Peyer's patch (tissue), 4 donors: Measurements from ENCODE around the gene XPNPEP2.

ENCODE experiments used
- POLR2A ChIP-seq, 2 donors: fragments of 450-650 bp; IDR thresholded peaks; one replicate each; pipeline ENCODE4 v1.5.1; 2017; ENCODE audit warnings: antibody characterized with exemption in 2 of 2, mild to moderate bottlenecking in 2 of 2, moderate library complexity in 2 of 2
- TF ChIP-seq, protein P1 (sequence below), 6 experiments: fragments of 450-650 bp in 4 of 6; fragments of 200-600 bp in 2 of 6; sonication (generic) in 1 of 6; IDR thresholded peaks; one replicate each; pipeline ENCODE4 v1.5.1; 2017 to 2019; ENCODE audit warnings: antibody characterized with exemption in 6 of 6, mild to moderate bottlenecking in 3 of 6, moderate library complexity in 1 of 6

DNA sequence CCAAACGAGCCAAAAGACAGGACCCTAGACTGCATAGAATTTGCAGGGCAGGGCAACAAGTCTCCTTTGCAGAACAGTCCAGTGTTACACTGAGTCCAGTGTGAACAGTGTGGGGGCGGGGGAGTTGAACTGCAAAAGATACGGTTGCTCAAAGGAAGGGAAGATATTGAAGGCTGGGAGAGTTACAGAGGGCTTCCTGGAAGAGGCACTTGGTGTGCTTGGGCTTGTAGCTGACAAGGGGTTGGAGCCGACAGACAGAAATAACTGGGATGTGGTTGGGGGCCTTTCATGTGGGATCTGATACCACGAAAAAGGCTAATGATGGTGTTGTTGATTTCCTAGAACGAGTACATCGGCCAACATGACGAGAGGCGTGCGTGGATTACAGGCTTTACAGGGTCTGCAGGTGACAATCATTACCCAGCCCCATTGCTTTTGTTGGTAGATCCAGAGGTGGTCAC, 6.1 kb downstream of the XPNPEP2 start:
- TF ChIP-seq, protein P1, sequence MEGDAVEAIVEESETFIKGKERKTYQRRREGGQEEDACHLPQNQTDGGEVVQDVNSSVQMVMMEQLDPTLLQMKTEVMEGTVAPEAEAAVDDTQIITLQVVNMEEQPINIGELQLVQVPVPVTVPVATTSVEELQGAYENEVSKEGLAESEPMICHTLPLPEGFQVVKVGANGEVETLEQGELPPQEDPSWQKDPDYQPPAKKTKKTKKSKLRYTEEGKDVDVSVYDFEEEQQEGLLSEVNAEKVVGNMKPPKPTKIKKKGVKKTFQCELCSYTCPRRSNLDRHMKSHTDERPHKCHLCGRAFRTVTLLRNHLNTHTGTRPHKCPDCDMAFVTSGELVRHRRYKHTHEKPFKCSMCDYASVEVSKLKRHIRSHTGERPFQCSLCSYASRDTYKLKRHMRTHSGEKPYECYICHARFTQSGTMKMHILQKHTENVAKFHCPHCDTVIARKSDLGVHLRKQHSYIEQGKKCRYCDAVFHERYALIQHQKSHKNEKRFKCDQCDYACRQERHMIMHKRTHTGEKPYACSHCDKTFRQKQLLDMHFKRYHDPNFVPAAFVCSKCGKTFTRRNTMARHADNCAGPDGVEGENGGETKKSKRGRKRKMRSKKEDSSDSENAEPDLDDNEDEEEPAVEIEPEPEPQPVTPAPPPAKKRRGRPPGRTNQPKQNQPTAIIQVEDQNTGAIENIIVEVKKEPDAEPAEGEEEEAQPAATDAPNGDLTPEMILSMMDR (IDR thresholded peaks at IDR 0.05), result no peak
- no peak for TF ChIP-seq POLR2A (IDR thresholded peaks at IDR 0.05)
